SK-N-SH treated with all-trans-retinoic acid at 6 μM for 48 hours (cell line): Measurements from ENCODE around the gene VPS26B.

ENCODE experiments used
- ATAC-seq: fragments of 200-7000 bp; cut with Tn5 transposase; 3 replicates; pipeline ENCODE4 v1.9.1; 2020; ENCODE audit warnings: mild to moderate bottlenecking, moderate library complexity
- ARNTL ChIP-seq: fragments of 450-650 bp; formaldehyde crosslinking; IDR thresholded peaks from 2 replicates; pipeline ENCODE4 v1.5.0; 2020; ENCODE audit warnings: low read depth, mild to moderate bottlenecking, moderate library complexity, borderline replicate concordance
- CSDC2 ChIP-seq: fragments of 250-450 bp; sonication (Bioruptor Pico); IDR thresholded peaks from 2 replicates; pipeline ENCODE4 v1.5.0; 2020; ENCODE audit warnings: mild to moderate bottlenecking, moderate library complexity
- ESRRG ChIP-seq: fragments of 250-450 bp; sonication (Bioruptor Pico); IDR thresholded peaks from 2 replicates; pipeline ENCODE4 v1.6.1; 2021; ENCODE audit warnings: mild to moderate bottlenecking
- GLIS3 ChIP-seq: fragments of 250-450 bp; sonication (Bioruptor Pico); IDR thresholded peaks from 2 replicates; pipeline ENCODE4 v1.5.0; 2020; ENCODE audit warnings: mild to moderate bottlenecking, moderate library complexity
- ISL1 ChIP-seq: fragments of 250-450 bp; sonication (Bioruptor Pico); IDR thresholded peaks from 2 replicates; pipeline ENCODE4 v2.1.2; 2022; ENCODE audit warnings: mild to moderate bottlenecking, moderate library complexity
- OSR1 ChIP-seq: fragments of 250-450 bp; sonication (Bioruptor Pico); IDR thresholded peaks from 2 replicates; pipeline ENCODE4 v1.8.0; 2022; ENCODE audit warnings: moderate library complexity, mild to moderate bottlenecking, inconsistent platforms
- SNAI2 ChIP-seq: fragments of 250-450 bp; sonication (Bioruptor Pico); IDR thresholded peaks from 2 replicates; pipeline ENCODE4 v1.5.0; 2020; ENCODE audit warnings: mild to moderate bottlenecking, moderate library complexity
- TOX ChIP-seq: fragments of 250-450 bp; sonication (Bioruptor Pico); IDR thresholded peaks from 2 replicates; pipeline ENCODE4 v1.8.0; 2021; ENCODE audit warnings: mild to moderate bottlenecking, moderate library complexity, borderline replicate concordance
- ZC3H10 ChIP-seq: fragments of 250-450 bp; sonication (Bioruptor Pico); IDR thresholded peaks from 2 replicates; pipeline ENCODE4 v1.5.1; 2021; ENCODE audit warnings: mild to moderate bottlenecking, moderate library complexity
- ZFP3 ChIP-seq: fragments of 250-450 bp; sonication (Bioruptor Pico); IDR thresholded peaks from 2 replicates; pipeline ENCODE4 v1.5.0; 2020; ENCODE audit warnings: mild to moderate bottlenecking, moderate library complexity
- ZNF565 ChIP-seq: fragments of 450-650 bp; formaldehyde crosslinking; conservative IDR thresholded peaks from 2 replicates; pipeline ENCODE4 v1.5.0; 2020; ENCODE audit warnings: low read depth, mild to moderate bottlenecking, moderate library complexity
- ZNF70 ChIP-seq: fragments of 450-650 bp; formaldehyde crosslinking; IDR thresholded peaks from 2 replicates; pipeline ENCODE4 v1.5.0; 2020; ENCODE audit warnings: mild to moderate bottlenecking, moderate library complexity
- ZNF8 ChIP-seq: fragments of 450-650 bp; formaldehyde crosslinking; IDR thresholded peaks from 2 replicates; pipeline ENCODE4 v1.5.0; 2020; ENCODE audit warnings: mild to moderate bottlenecking, moderate library complexity
- TF ChIP-seq, protein P1 (sequence below): fragments of 250-450 bp; sonication (Bioruptor Pico); IDR thresholded peaks from 2 replicates; pipeline ENCODE4 v1.5.1; 2020; ENCODE audit warnings: low read depth, mild to moderate bottlenecking, moderate library complexity
- TF ChIP-seq, protein P2 (sequence below): fragments of 250-450 bp; sonication (Bioruptor Pico); IDR thresholded peaks from 2 replicates; pipeline ENCODE4 v1.5.1; 2021; ENCODE audit warnings: mild to moderate bottlenecking, moderate library complexity
- TF ChIP-seq, protein P3 (sequence below): fragments of 250-450 bp; sonication (Bioruptor Pico); IDR thresholded peaks from 2 replicates; pipeline ENCODE4 v1.5.0; 2020; ENCODE audit warnings: mild to moderate bottlenecking, moderate library complexity
- TF ChIP-seq, protein P4 (sequence below): fragments of 250-450 bp; sonication (Bioruptor Pico); IDR thresholded peaks from 2 replicates; pipeline ENCODE4 v1.8.0; 2021; ENCODE audit warnings: low read depth, mild to moderate bottlenecking, moderate library complexity, borderline replicate concordance

Gene VPS26B

GRCh38 chr11:134245434-134245833 lies 21.0 kb downstream of the VPS26B start:
- ATAC-seq, result no peak
- TF ChIP-seq, protein P1, sequence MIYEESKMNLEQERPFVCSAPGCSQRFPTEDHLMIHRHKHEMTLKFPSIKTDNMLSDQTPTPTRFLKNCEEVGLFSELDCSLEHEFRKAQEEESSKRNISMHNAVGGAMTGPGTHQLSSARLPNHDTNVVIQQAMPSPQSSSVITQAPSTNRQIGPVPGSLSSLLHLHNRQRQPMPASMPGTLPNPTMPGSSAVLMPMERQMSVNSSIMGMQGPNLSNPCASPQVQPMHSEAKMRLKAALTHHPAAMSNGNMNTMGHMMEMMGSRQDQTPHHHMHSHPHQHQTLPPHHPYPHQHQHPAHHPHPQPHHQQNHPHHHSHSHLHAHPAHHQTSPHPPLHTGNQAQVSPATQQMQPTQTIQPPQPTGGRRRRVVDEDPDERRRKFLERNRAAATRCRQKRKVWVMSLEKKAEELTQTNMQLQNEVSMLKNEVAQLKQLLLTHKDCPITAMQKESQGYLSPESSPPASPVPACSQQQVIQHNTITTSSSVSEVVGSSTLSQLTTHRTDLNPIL, result no peak
- TF ChIP-seq ESRRG (no peak), ZFP3 (no peak), ZNF8 (CRISPR knock-in tag) (no peak), ARNTL (no peak), GLIS3 (CRISPR knock-in tag) (no peak), ISL1 (CRISPR knock-in tag) (no peak), CSDC2 (CRISPR knock-in tag) (no peak), ZC3H10 (no peak), TOX (CRISPR knock-in tag) (no peak), OSR1 (CRISPR knock-in tag) (no peak)
- TF ChIP-seq, protein P2, sequence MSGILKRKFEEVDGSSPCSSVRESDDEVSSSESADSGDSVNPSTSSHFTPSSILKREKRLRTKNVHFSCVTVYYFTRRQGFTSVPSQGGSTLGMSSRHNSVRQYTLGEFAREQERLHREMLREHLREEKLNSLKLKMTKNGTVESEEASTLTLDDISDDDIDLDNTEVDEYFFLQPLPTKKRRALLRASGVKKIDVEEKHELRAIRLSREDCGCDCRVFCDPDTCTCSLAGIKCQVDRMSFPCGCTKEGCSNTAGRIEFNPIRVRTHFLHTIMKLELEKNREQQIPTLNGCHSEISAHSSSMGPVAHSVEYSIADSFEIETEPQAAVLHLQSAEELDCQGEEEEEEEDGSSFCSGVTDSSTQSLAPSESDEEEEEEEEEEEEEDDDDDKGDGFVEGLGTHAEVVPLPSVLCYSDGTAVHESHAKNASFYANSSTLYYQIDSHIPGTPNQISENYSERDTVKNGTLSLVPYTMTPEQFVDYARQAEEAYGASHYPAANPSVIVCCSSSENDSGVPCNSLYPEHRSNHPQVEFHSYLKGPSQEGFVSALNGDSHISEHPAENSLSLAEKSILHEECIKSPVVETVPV, result no peak
- TF ChIP-seq, protein P3, sequence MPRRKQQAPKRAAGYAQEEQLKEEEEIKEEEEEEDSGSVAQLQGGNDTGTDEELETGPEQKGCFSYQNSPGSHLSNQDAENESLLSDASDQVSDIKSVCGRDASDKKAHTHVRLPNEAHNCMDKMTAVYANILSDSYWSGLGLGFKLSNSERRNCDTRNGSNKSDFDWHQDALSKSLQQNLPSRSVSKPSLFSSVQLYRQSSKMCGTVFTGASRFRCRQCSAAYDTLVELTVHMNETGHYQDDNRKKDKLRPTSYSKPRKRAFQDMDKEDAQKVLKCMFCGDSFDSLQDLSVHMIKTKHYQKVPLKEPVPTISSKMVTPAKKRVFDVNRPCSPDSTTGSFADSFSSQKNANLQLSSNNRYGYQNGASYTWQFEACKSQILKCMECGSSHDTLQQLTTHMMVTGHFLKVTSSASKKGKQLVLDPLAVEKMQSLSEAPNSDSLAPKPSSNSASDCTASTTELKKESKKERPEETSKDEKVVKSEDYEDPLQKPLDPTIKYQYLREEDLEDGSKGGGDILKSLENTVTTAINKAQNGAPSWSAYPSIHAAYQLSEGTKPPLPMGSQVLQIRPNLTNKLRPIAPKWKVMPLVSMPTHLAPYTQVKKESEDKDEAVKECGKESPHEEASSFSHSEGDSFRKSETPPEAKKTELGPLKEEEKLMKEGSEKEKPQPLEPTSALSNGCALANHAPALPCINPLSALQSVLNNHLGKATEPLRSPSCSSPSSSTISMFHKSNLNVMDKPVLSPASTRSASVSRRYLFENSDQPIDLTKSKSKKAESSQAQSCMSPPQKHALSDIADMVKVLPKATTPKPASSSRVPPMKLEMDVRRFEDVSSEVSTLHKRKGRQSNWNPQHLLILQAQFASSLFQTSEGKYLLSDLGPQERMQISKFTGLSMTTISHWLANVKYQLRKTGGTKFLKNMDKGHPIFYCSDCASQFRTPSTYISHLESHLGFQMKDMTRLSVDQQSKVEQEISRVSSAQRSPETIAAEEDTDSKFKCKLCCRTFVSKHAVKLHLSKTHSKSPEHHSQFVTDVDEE (CRISPR knock-in tag), result no peak

DNA sequence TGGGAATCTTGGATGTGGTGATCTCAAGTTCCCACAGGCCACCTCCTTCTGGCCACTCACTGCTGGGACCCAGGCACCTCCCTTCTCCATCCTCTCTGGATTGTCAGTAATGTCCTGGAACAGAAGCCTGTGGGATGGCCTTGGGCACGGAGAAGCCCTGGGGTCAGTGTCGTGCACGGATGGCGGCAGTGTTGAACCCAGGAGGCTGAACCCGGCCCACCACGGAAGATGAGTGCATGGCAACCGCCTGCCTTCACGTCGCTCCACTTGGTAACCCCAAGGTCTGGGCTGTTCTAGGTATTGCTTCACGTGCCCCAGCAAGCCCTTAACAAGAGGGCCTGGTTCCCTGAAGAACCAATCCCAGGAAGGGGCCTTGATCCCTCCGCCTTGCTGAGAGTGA lies 21.6 kb downstream of the VPS26B start:
- TF ChIP-seq ISL1 (CRISPR knock-in tag) (no peak), ZNF70 (CRISPR knock-in tag) (no peak), ZNF565 (no peak), TOX (CRISPR knock-in tag) (no peak), ESRRG (no peak)
- TF ChIP-seq, protein P4, sequence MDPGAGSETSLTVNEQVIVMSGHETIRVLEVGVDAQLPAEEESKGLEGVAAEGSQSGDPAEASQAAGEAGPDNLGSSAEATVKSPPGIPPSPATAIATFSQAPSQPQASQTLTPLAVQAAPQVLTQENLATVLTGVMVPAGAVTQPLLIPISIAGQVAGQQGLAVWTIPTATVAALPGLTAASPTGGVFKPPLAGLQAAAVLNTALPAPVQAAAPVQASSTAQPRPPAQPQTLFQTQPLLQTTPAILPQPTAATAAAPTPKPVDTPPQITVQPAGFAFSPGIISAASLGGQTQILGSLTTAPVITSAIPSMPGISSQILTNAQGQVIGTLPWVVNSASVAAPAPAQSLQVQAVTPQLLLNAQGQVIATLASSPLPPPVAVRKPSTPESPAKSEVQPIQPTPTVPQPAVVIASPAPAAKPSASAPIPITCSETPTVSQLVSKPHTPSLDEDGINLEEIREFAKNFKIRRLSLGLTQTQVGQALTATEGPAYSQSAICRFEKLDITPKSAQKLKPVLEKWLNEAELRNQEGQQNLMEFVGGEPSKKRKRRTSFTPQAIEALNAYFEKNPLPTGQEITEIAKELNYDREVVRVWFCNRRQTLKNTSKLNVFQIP (CRISPR knock-in tag), result no peak
- TF ChIP-seq, all 23 proteins: peak for 0
- ATAC-seq, result no peak

DNA sequence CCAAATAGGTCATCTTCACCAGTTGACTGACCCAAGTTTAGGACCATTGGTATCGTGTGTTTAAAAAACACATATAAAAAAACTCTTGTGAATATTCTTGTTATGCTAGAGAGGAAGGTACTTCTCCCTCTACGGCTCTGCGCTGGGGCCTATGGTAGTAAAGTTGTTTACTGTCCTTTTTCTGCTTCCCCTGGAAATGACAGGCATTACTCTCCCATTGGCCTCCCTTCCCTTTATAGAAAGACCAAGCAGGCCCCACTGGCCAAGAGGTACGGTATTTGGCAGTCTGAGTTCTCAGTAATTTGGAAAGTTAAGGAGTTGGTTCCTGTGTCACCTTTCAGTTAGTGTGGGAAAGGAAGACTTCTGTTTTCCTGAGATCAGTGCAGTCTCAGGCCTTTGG lies 22.2 kb downstream of the VPS26B start:
- TF ChIP-seq ZNF70 (CRISPR knock-in tag) (no peak), ZNF8 (CRISPR knock-in tag) (no peak), SNAI2 (CRISPR knock-in tag) (no peak), GLIS3 (CRISPR knock-in tag) (no peak), ESRRG (no peak), ZC3H10 (no peak)
- TF ChIP-seq, protein P3 (CRISPR knock-in tag), result no peak
- TF ChIP-seq, protein P4 (CRISPR knock-in tag), result no peak
- no peak for ATAC-seq
